Spleen (tissue), 7 donors: ENCODE measurements around the gene SMIM11.
"Not testable (repeated sequence)": the region's sequence is repeated elsewhere in the genome, so short reads cannot be mapped to it uniquely, and the experiment has no call there.

ENCODE experiments used
- POLR2A ChIP-seq, 3 donors: fragments of 450-650 bp; IDR thresholded peaks; one replicate each; pipeline ENCODE4 v1.5.1; 2017; ENCODE audit warnings: antibody characterized with exemption in 3 of 3, mild to moderate bottlenecking in 1 of 3
- TF ChIP-seq, protein P1 (sequence below), 11 experiments: fragments of 200-600 bp in 7 of 11; fragments of 450-650 bp in 4 of 11; sonication (generic) in 4 of 11; IDR thresholded peaks in 8 of 11; conservative IDR thresholded peaks in 3 of 11; 1 replicate in 7 of 11; 2 replicates in 4 of 11; pipeline versions ENCODE4 v1.4.0 to v1.8.0; 2016 to 2021; ENCODE audit warnings: antibody characterized with exemption in 11 of 11, inconsistent platforms in 4 of 11, mild to moderate bottlenecking in 1 of 11
- donor health status: DM: no; HTN: no; CAD: no; lungs with moderate emphysema.
- donor health status: DM: no; HTN: no; CAD: no.
- donor health status: DM: no; HTN: no; CAD: no.

DNA sequence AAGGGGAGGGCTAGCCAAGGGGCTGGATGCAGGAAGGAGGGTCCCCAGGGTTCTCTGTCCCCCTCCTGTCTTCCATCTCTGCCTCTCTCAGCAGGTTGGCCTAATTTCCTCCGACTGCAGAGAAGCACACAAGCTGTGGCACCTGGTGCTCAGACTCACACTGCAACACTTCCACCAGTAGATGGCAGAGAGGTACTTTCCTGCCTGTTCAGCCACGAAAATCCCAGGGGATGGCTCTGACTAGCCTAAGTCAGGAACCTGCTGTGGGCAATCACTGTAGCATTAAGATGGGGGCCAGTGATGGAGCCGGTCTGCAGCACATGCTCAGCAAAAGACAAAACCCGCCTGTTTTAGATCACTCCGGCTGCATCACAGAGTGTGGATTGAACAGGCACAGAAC, 54.4 kb downstream of the SMIM11 start:
- TF ChIP-seq, protein P1, sequence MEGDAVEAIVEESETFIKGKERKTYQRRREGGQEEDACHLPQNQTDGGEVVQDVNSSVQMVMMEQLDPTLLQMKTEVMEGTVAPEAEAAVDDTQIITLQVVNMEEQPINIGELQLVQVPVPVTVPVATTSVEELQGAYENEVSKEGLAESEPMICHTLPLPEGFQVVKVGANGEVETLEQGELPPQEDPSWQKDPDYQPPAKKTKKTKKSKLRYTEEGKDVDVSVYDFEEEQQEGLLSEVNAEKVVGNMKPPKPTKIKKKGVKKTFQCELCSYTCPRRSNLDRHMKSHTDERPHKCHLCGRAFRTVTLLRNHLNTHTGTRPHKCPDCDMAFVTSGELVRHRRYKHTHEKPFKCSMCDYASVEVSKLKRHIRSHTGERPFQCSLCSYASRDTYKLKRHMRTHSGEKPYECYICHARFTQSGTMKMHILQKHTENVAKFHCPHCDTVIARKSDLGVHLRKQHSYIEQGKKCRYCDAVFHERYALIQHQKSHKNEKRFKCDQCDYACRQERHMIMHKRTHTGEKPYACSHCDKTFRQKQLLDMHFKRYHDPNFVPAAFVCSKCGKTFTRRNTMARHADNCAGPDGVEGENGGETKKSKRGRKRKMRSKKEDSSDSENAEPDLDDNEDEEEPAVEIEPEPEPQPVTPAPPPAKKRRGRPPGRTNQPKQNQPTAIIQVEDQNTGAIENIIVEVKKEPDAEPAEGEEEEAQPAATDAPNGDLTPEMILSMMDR (IDR thresholded peaks at IDR 0.05 in 8 of 11, conservative IDR thresholded peaks at IDR 0.05 in 3 of 11), result not testable (repeated sequence)
- TF ChIP-seq POLR2A (IDR thresholded peaks at IDR 0.05), result not testable (repeated sequence)
